Measurements from ENCODE around the gene ATP2B2. TPM values are rescaled to one million over a fixed set of nuclear protein-coding genes. Genes with fewer than 3 reads are reported as not detected.

ATP2B2 gene
- total and polyA plus RNA-seq, 2 of the 8 experiments (the other 6 are each of a cell fraction or from before 2014, with no cell fraction given), result 0.14 to 1.2 TPM

DNA sequence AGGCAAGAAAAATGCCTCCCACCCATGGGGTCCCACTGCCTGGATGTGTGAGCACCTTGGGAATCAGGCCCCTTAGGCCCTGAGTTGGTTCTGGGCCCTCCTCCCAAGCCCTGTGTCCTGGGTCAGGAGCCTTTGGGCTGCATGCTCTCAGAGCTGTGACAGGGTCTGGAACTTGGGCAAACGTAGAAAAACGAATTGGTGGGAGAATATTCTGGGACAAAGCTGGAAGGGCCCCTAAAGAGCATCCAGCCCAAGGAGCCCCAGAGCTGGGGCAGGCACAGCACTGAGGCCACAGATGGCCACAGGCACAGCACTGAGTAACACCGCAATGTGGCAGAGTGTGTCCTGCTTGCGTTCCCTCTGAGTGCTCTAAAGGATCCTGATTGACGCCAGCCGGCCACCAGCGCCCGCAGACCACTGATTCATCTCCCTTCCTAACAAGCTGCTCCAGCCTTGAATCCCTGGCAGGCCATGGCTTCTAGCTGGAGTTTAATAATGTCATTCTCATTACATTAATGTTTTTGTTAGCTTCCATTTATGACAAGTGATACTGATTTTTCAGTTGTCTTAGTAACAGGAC lies 165.9 kb downstream of the ATP2B2 start:
- no peak overlapping the region for H2AFZ ChIP-seq (ENCODE audit: low read length)
- no peak for TF ChIP-seq KDM1A (IDR thresholded peaks at IDR 0.05; ENCODE audit: borderline replicate concordance, low read length)
- TF ChIP-seq GABPA (IDR thresholded peaks at IDR 0.05; ENCODE audit: borderline replicate concordance, insufficient read depth, low read length), result no peak
- TF ChIP-seq SIX5 (IDR thresholded peaks at IDR 0.05; ENCODE audit: low read depth, low read length), result no peak
- TF ChIP-seq SAP30 (IDR thresholded peaks at IDR 0.05; ENCODE audit: insufficient read depth, insufficient replicate concordance, low read length), result no peak
- TF ChIP-seq, protein P1, sequence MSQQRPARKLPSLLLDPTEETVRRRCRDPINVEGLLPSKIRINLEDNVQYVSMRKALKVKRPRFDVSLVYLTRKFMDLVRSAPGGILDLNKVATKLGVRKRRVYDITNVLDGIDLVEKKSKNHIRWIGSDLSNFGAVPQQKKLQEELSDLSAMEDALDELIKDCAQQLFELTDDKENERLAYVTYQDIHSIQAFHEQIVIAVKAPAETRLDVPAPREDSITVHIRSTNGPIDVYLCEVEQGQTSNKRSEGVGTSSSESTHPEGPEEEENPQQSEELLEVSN (IDR thresholded peaks at IDR 0.05), result no peak
- no peak for TF ChIP-seq FOSL1 (IDR thresholded peaks at IDR 0.05; ENCODE audit: insufficient read depth, low read depth, low read length)
- TF ChIP-seq TAF1 (IDR thresholded peaks at IDR 0.05; ENCODE audit: low read depth, low read length), result no peak
- no peak for TF ChIP-seq TBP (IDR thresholded peaks at IDR 0.05; ENCODE audit: low read depth, low read length)
- no peak for TF ChIP-seq SRF (IDR thresholded peaks at IDR 0.05; ENCODE audit: low read depth, low read length)
- TF ChIP-seq EP300 (IDR thresholded peaks at IDR 0.05; ENCODE audit: borderline replicate concordance in 1 of 2, low read depth in 2 of 2, low read length in 2 of 2), result no peak
- TF ChIP-seq POLR2AphosphoS5 (IDR thresholded peaks at IDR 0.05; ENCODE audit: low read depth, low read length), result no peak
- TF ChIP-seq EZH2 (IDR thresholded peaks at IDR 0.05; ENCODE audit: low read depth, low read length, severe bottlenecking), result no peak
- no peak for TF ChIP-seq MAFK (IDR thresholded peaks at IDR 0.05; ENCODE audit: low read depth, low read length)

More for the DNA sequence above, 165.9 kb downstream of the ATP2B2 start:
- no peak overlapping the region for H3K4ac ChIP-seq (replicated peaks; ENCODE audit: insufficient read length, low read depth, low read length)
- DNase-seq (ENCODE audit: low read depth in 1 of 2, low spot score in 2 of 2) (no peak), FAIRE-seq (no peak)
- H4K20me1 ChIP-seq (replicated peaks in 1 of 2; ENCODE audit: control insufficient read depth in 1 of 2, insufficient read depth in 2 of 2, low read length in 2 of 2), result no peaks in the 10 kb centered on the region
- H3K23ac ChIP-seq (ENCODE audit: insufficient read length), result no peak overlapping the region
- H2BK20ac ChIP-seq (ENCODE audit: low read length), result no peak overlapping the region
- WGBS, 2 experiments (ENCODE audit: extremely low coverage in 1 of 2, insufficient coverage in 1 of 2, insufficient read length in 1 of 2, insufficient replicate concordance in 2 of 2, low coverage in 1 of 2, low lambda C conversion rate in 2 of 2, missing lambda C conversion rate in 1 of 2), result 84% methylated on average over 8 of the region's 8 CpGs; no CpG with 5 or more reads in 1 of the 2 experiments
- H3K9me3 ChIP-seq (ENCODE audit: insufficient read depth in 2 of 2, low read depth in 1 of 2, low read length in 1 of 2), result no peaks in the 10 kb centered on the region
- no peak overlapping the region for H2BK12ac ChIP-seq (ENCODE audit: low read depth, low read length)
- no peak overlapping the region for H2BK120ac ChIP-seq (replicated peaks; ENCODE audit: low read depth, low read length)
- POLR2A ChIA-PET (ENCODE audit: partially characterized antibody), result interaction anchor here (0.8 kb wide), 1 partner anchor 364 kb away, joined by 3 read pairs; no protein-coding TSS in a partner anchor
- H3K27ac ChIP-seq (ENCODE audit: low read depth, low read length), result no peak overlapping the region
- H3K4me3 ChIP-seq (ENCODE audit: extremely low read depth in 1 of 4, insufficient read depth in 2 of 4, low read depth in 3 of 4, low read length in 4 of 4), result no peak overlapping the region
- CTCF ChIA-PET (ENCODE audit: partially characterized antibody), result interaction anchor here (0.7 to 2.6 kb wide), 13 partner anchors 14 to 400 kb away, joined by 3 to 11 read pairs (median 3); no protein-coding TSS in a partner anchor
- no peaks in the 10 kb centered on the region for H3K79me2 ChIP-seq (ENCODE audit: control insufficient read depth in 1 of 2, insufficient read depth in 2 of 2, low read length in 2 of 2)
- H3K56ac ChIP-seq (replicated peaks; ENCODE audit: insufficient read length, low read depth, low read length), result no peak overlapping the region
- H3K18ac ChIP-seq (ENCODE audit: extremely low read depth, low read length), result no peak overlapping the region
- H3K27me3 ChIP-seq (replicated peaks in 1 of 4; ENCODE audit: control insufficient read depth in 3 of 4, extremely low read depth in 1 of 4, insufficient read depth in 3 of 4, low read length in 3 of 4), result no peaks in the 10 kb centered on the region
- H3K14ac ChIP-seq (ENCODE audit: insufficient read length), result no peak overlapping the region
- peaks cover 0 to 2% (median under 1%) of the 10 kb centered on the region in 4 experiments; a peak in 1 of 7 replicates for H3K4me1 ChIP-seq (replicated peaks in 1 of 4; ENCODE audit: control insufficient read depth in 3 of 4, insufficient read depth in 4 of 4, low read length in 3 of 4)
- H2BK5ac ChIP-seq (ENCODE audit: low read depth, low read length), result no peak overlapping the region; the same call in 1 of the 2 replicates
- no peak overlapping the region for H4K5ac ChIP-seq (ENCODE audit: insufficient read length, low read depth, low read length)
- H3K4me2 ChIP-seq (ENCODE audit: insufficient read depth in 1 of 2, low read depth in 2 of 2, low read length in 2 of 2), result no peak overlapping the region
- H4K8ac ChIP-seq (ENCODE audit: extremely low read depth, insufficient read depth, low read length), result no peak overlapping the region
- H3K23me2 ChIP-seq (ENCODE audit: low read depth, low read length), result no peaks in the 10 kb centered on the region
- no peak overlapping the region for H2BK15ac ChIP-seq (ENCODE audit: low read length)
- no peak overlapping the region for H3K9ac ChIP-seq (replicated peaks in 1 of 4; ENCODE audit: extremely low read depth in 1 of 4, low read depth in 3 of 4, low read length in 3 of 4)
- no peak overlapping the region for H4K91ac ChIP-seq (replicated peaks; ENCODE audit: insufficient read length, low read length)
- H3K36me3 ChIP-seq (ENCODE audit: control insufficient read depth in 2 of 4, insufficient read depth in 4 of 4, low read length in 3 of 4), result no peaks in the 10 kb centered on the region
- no peaks in the 10 kb centered on the region for H3K79me1 ChIP-seq (ENCODE audit: low read depth, low read length)
- H2AK5ac ChIP-seq (ENCODE audit: low read depth, low read length), result no peak overlapping the region

All from H1 (cell line).